GM12873 (cell line): ENCODE data around the gene ADGRG4.

ENCODE experiments used
- CTCF ChIP-seq: IDR thresholded peaks from 2 replicates; pipeline ENCODE4 v1.5.1; 2012; ENCODE audit warnings: low read depth, mild to moderate bottlenecking, moderate library complexity, low read length, control low read depth; ENCODE audit not compliant: insufficient read depth; ENCODE audit errors: missing control alignments

ADGRG4 gene

DNA sequence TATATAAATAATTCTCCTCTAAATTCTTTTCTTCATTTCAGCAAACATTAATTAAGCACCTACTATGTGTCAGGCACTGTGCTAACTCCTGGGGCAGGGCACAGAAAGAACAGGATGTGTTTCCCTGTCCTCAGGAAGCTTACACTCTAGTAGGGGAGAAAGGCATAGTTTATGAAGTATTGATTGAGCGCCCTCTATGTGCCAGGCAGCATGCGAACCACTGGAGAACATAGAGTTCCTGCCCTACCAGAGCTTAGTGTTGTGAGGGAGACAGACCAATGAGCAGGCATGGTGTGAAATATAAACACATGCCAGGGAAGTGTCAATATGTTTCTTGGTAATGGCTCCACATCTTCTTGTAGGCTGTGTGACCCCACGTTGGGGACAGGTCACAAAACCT, 3.7 kb downstream of the ADGRG4 start:
- peak; percentile 18 for TF ChIP-seq CTCF

GRCh38 chrX:136306182-136306581, 5.4 kb downstream of the ADGRG4 start:
- no peak for TF ChIP-seq CTCF

DNA sequence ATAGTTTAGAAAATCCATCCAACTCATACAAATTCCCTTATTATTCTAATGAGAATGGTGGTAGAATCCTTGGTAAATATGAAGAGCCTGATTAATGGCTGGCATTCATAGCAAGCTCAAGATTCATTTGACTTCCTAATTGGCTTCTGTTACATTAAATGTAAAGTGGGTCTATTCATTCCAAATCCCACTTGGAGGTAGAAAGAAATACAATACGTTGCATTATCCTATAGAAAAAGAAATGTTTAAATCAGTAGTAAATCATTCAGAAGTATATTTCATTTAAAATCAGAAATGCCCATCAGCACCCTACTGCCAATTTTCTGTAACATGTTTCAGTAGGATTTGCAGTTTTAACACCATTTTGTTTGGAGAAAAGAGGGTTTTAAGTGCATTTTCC, 6.7 kb downstream of the ADGRG4 start:
- TF ChIP-seq CTCF: no peak

DNA sequence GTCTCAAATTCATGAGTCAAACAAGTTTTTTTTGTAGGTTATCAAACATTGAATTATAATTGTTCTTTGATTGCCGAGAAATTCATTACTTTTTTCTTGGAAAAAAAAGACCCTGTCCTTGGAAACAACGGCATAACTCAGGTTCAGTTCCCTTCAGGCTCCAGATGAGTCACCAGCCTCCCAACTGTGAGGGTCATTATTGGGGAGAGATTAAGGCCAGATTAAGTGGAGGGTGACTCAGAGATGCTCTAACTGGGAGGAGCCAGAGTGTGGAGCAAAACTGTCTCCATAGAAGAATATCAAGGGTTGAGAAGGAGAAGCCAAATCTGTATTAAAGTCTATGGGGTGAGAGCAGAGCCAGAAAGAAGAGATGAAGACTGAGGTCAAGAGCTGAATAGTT, 9.6 kb downstream of the ADGRG4 start:
- TF ChIP-seq CTCF: no peak

DNA sequence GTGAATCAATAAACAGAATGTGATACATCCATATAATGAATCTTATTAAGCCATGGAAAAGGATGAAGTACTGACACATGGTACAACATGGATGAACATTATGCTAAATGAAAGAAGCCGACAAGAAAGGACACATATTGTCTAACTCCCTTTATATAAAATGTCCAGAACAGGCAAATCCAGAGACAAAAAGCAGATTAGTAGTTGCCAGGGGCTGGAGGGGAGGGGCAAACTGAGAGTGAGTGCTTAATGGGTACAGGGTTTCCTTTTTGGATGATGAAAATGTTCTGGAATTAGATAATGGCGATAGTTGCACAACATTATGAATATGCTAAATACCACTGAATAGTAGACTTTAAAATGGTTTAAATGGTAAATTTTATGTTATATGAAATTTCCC, 17.4 kb downstream of the ADGRG4 start:
- no peak for TF ChIP-seq CTCF

GRCh38 chrX:136318895-136319597, 18.3 kb downstream of the ADGRG4 start:
- no peak for TF ChIP-seq CTCF

DNA sequence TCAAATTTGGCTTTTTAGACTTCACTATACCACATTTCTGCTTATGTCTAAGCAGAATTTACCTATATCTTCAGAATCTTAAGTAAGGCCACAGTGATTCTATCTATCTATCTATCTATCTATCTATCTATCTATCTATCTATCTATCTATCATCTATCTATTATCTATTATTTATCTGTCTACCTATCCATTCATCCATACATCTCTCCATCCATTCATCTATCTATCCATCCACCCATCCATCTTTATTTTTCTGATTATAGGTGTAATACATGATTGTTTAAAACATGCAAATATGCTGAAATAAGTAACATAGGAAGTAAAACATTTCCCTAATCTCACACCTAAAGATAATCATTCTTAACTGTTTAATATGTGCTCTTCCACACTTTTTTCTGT, 18.8 kb downstream of the ADGRG4 start:
- no peak for TF ChIP-seq CTCF
